Measurements from ENCODE around the gene GRIK4. TPM values are rescaled to one million over a fixed set of nuclear protein-coding genes. Genes with fewer than 3 reads are reported as not detected.
A peak's percentile ranks its signal among the peaks of the same experiment; 100 is the strongest.

Gene GRIK4
- total RNA-seq, 1 donor from 2014 or later = 0.89 TPM

- Mint-ChIP-seq H3K4me3 (no peak overlapping the region), H3K36me3 (ENCODE audit: low read depth) (no peaks in the 10 kb centered on the region), H3K4me1 (no peaks in the 10 kb centered on the region), H3K27ac (ENCODE audit: unreplicated experiment) (no peak overlapping the region), H3K9me3 (no peaks in the 10 kb centered on the region), H3K27me3 (ENCODE audit: low read depth) (no peaks in the 10 kb centered on the region)
- DNase-seq (ENCODE audit: low read depth, low spot score) = no peak
- TF ChIP-seq CTCF (conservative IDR thresholded peaks at IDR 0.05) = no peak
Measured at GRCh38 chr11:120738516-120739046, 227.0 kb downstream of the GRIK4 start.

GRCh38 chr11:120739780-120740179, 228.2 kb downstream of the GRIK4 start:
- no peak for TF ChIP-seq CTCF (conservative IDR thresholded peaks at IDR 0.05)
- DNase-seq (ENCODE audit: low read depth, low spot score) = no peak
- Mint-ChIP-seq H3K9me3 (no peaks in the 10 kb centered on the region), H3K4me1 (no peaks in the 10 kb centered on the region), H3K4me3 (no peak overlapping the region), H3K36me3 (ENCODE audit: low read depth) (no peaks in the 10 kb centered on the region), H3K27me3 (ENCODE audit: low read depth) (no peaks in the 10 kb centered on the region), H3K27ac (ENCODE audit: unreplicated experiment) (no peak overlapping the region)

GRCh38 chr11:120740380-120740779, 228.8 kb downstream of the GRIK4 start:
- DNase-seq (ENCODE audit: low read depth, low spot score) = no peak
- Mint-ChIP-seq H3K9me3 (no peaks in the 10 kb centered on the region), H3K4me3 (no peak overlapping the region), H3K27me3 (ENCODE audit: low read depth) (no peaks in the 10 kb centered on the region), H3K27ac (ENCODE audit: unreplicated experiment) (no peak overlapping the region), H3K4me1 (no peaks in the 10 kb centered on the region), H3K36me3 (ENCODE audit: low read depth) (no peaks in the 10 kb centered on the region)
- no peak for TF ChIP-seq CTCF (conservative IDR thresholded peaks at IDR 0.05)

- Mint-ChIP-seq H3K27ac (ENCODE audit: unreplicated experiment) (no peak overlapping the region), H3K36me3 (ENCODE audit: low read depth) (no peaks in the 10 kb centered on the region), H3K9me3 (no peaks in the 10 kb centered on the region), H3K4me1 (peaks cover 4% of the 10 kb centered on the region), H3K27me3 (ENCODE audit: low read depth) (peaks cover 5% of the 10 kb centered on the region), H3K4me3 (no peak overlapping the region)
- DNase-seq (ENCODE audit: low read depth, low spot score) = no peak
- peak; percentile 35 for TF ChIP-seq CTCF (conservative IDR thresholded peaks at IDR 0.05)
Measured at GRCh38 chr11:120744016-120744994, 232.8 kb downstream of the GRIK4 start.

- H3K27ac Mint-ChIP-seq (ENCODE audit: unreplicated experiment) = no peak overlapping the region
- no peak for DNase-seq (ENCODE audit: low read depth, low spot score)
- H3K4me1 Mint-ChIP-seq = peaks cover 4% of the 10 kb centered on the region
- no peaks in the 10 kb centered on the region for H3K36me3 Mint-ChIP-seq (ENCODE audit: low read depth)
- peaks cover 5% of the 10 kb centered on the region for H3K27me3 Mint-ChIP-seq (ENCODE audit: low read depth)
- H3K9me3 Mint-ChIP-seq = no peaks in the 10 kb centered on the region
- TF ChIP-seq CTCF (conservative IDR thresholded peaks at IDR 0.05) = no peak
- H3K4me3 Mint-ChIP-seq = no peak overlapping the region
Measured at GRCh38 chr11:120746376-120746775, 234.8 kb downstream of the GRIK4 start.
